ENCODE measurements around the gene NELL1.
"Not testable (repeated sequence)": the region's sequence is repeated elsewhere in the genome, so short reads cannot be mapped to it uniquely, and the experiment has no call there.

Gene NELL1

DNA sequence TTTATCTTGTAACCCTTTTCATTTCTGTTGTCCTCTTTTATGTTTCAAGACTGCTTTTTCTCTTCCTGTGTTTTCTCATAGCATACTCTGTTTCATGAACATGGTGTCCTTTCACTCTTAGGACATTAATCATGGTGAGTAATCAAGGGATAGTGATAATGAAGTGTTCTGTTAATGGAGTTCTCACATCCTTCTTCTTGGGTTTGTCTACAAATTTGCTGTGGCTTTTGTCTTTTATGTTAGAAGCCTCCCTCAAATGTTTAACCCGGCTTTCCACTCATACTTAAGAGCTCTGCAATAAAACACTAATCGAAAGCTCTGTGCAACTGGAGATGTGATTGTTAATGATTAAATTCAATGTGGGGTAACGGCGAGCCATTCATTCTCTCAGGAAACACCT is 593.6 kb downstream of the NELL1 start:
- no peak overlapping the region for H3K27ac ChIP-seq
- DNase-seq (ENCODE audit: low read depth, low spot score): no peak
- H3K36me3 ChIP-seq (ENCODE audit: insufficient read depth, low read length): no peaks in the 10 kb centered on the region
- H3K4me3 ChIP-seq: no peak overlapping the region
- no peak overlapping the region for H3K9ac ChIP-seq (ENCODE audit: insufficient read length)
- TF ChIP-seq POLR2AphosphoS5 (IDR thresholded peaks at IDR 0.05; ENCODE audit: borderline replicate concordance, low read depth, low read length) (no peak), FOXP2 (optimal IDR thresholded peaks at IDR 0.05; ENCODE audit: control extremely low read depth, extremely low read length, insufficient read depth) (no peak), EZH2 (IDR thresholded peaks at IDR 0.05) (no peak)
- H3K9me3 ChIP-seq (ENCODE audit: low read depth, low read length): no peaks in the 10 kb centered on the region

DNA sequence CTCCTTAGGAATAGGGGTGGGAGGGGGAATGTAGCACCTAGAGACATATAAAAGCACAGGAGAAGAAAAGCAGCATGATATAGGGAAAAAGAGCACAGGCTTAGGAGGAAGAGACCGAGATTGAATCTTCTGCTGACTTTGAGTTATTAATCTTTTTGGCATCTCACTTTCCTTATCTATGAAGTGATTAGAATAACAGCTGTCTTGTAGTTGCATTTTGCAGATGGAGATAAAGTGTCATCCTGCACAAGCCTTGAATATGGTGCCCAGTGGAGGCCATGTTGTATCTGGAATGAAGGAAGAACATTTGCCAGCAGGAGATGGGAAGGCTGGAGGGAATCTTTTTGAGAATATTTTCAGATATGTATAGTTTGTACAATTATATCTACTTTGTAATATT is 594.7 kb downstream of the NELL1 start:
- no peak for DNase-seq (ENCODE audit: low read depth, low spot score)
- TF ChIP-seq EZH2 (IDR thresholded peaks at IDR 0.05): no peak
- TF ChIP-seq FOXP2 (optimal IDR thresholded peaks at IDR 0.05; ENCODE audit: control extremely low read depth, extremely low read length, insufficient read depth): no peak
- no peak for TF ChIP-seq POLR2AphosphoS5 (IDR thresholded peaks at IDR 0.05; ENCODE audit: borderline replicate concordance, low read depth, low read length)
- H3K36me3 ChIP-seq (ENCODE audit: insufficient read depth, low read length): no peaks in the 10 kb centered on the region
- no peaks in the 10 kb centered on the region for H3K9me3 ChIP-seq (ENCODE audit: low read depth, low read length)
- H3K4me3 ChIP-seq: no peak overlapping the region
- no peak overlapping the region for H3K9ac ChIP-seq (ENCODE audit: insufficient read length)
- no peak overlapping the region for H3K27ac ChIP-seq

DNA sequence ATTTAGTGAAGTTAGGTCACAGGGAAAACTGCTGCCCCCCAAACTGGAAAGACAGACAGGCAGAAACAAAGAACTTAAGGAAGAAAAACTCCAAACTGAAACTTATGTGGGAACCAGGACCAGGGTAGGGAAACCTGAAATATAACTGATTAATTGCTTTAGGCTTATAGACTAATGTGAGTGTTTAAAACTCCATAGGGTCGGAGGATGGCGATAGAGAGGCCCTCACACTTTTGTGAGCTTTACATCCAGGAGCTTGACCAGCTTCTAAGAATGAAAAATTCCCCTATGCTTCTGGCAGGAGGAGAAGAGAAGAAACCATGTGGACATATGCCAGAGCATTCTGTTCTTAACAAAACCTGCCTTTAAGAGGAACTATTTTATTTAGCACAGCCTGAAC is 598.6 kb downstream of the NELL1 start:
- Histone ChIP-seq H3K9me3 (ENCODE audit: low read depth, low read length) (no peaks in the 10 kb centered on the region), H3K4me3 (no peak overlapping the region), H3K36me3 (ENCODE audit: insufficient read depth, low read length) (no peaks in the 10 kb centered on the region), H3K27ac (no peak overlapping the region), H3K9ac (ENCODE audit: insufficient read length) (no peak overlapping the region)
- no peak for DNase-seq (ENCODE audit: low read depth, low spot score)
- TF ChIP-seq POLR2AphosphoS5 (IDR thresholded peaks at IDR 0.05; ENCODE audit: borderline replicate concordance, low read depth, low read length): no peak
- TF ChIP-seq EZH2 (IDR thresholded peaks at IDR 0.05): no peak
- no peak for TF ChIP-seq FOXP2 (optimal IDR thresholded peaks at IDR 0.05; ENCODE audit: control extremely low read depth, extremely low read length, insufficient read depth)

DNA sequence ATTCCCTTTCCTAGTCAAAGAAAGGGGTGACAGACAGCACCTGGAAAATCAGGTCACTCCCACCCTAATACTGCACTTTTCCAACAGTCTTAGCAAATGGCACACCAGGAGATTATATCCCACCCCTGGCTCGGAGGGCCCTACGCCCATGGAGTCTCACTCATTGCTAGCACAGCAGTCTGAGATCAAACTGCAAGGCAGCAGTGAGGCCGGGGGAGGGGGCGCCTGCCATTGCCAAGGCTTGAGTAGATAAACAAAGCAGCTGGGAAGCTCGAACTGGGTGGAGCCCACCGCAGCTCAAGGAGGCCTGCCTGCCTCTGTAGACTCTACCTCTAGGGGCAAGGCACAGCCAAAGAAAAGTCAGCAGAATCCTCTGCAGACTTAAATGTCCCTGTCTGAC is 602.8 kb downstream of the NELL1 start:
- not testable (repeated sequence) for DNase-seq (ENCODE audit: low read depth, low spot score); H3K9me3 ChIP-seq (ENCODE audit: low read depth, low read length); H3K36me3 ChIP-seq (ENCODE audit: insufficient read depth, low read length); H3K27ac ChIP-seq; H3K4me3 ChIP-seq; H3K9ac ChIP-seq (ENCODE audit: insufficient read length)

DNA sequence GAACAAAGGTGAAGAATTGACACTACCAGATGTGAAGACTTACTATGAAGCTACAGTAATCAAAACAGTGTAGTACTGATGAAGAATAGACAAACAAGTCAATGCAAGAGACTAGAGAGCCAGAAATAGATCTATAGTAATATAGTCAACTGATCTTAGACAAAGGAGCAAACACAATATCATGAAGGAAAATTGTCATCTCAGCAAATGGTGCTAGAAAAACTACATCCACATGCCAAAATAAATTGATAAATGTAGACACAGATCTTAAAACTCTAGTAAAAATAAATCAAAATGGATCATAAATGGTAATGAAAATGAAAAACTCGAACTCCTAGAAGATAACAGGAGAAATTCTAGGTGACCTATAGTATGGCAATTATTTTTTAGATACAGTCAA is 609.5 kb downstream of the NELL1 start:
- Histone ChIP-seq H3K36me3 (ENCODE audit: insufficient read depth, low read length) (no peaks in the 10 kb centered on the region), H3K27ac (no peak overlapping the region), H3K9ac (ENCODE audit: insufficient read length) (no peak overlapping the region), H3K9me3 (ENCODE audit: low read depth, low read length) (no peaks in the 10 kb centered on the region), H3K4me3 (no peak overlapping the region)
- TF ChIP-seq FOXP2 (optimal IDR thresholded peaks at IDR 0.05; ENCODE audit: control extremely low read depth, extremely low read length, insufficient read depth) (no peak), EZH2 (IDR thresholded peaks at IDR 0.05) (no peak), POLR2AphosphoS5 (IDR thresholded peaks at IDR 0.05; ENCODE audit: borderline replicate concordance, low read depth, low read length) (no peak)
- DNase-seq (ENCODE audit: low read depth, low spot score): no peak

DNA sequence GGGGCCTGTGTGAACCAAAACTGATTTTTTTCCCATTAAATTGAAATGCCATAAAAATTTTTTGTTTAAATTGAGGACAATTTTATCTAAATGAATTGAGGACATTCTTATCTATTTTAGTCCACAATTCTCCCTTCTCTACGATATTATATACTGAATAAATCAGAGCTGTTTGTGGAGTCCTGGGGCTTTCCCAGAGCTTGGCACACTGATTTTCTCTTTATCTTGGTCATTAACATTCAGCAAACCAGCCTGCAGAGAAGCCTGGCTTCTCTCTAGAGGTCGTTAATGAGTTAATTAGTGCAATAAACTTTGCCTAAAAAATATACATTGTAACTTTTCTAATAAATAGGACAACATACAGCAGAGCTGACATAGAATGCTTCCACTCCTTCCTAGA is 615.7 kb downstream of the NELL1 start:
- no peak overlapping the region for H3K27ac ChIP-seq
- no peak for TF ChIP-seq EZH2 (IDR thresholded peaks at IDR 0.05)
- no peak for TF ChIP-seq FOXP2 (optimal IDR thresholded peaks at IDR 0.05; ENCODE audit: control extremely low read depth, extremely low read length, insufficient read depth)
- TF ChIP-seq POLR2AphosphoS5 (IDR thresholded peaks at IDR 0.05; ENCODE audit: borderline replicate concordance, low read depth, low read length): no peak
- H3K36me3 ChIP-seq (ENCODE audit: insufficient read depth, low read length): no peaks in the 10 kb centered on the region
- no peak overlapping the region for H3K4me3 ChIP-seq
- no peaks in the 10 kb centered on the region for H3K9me3 ChIP-seq (ENCODE audit: low read depth, low read length)
- DNase-seq (ENCODE audit: low read depth, low spot score): no peak
- H3K9ac ChIP-seq (ENCODE audit: insufficient read length): no peak overlapping the region

DNA sequence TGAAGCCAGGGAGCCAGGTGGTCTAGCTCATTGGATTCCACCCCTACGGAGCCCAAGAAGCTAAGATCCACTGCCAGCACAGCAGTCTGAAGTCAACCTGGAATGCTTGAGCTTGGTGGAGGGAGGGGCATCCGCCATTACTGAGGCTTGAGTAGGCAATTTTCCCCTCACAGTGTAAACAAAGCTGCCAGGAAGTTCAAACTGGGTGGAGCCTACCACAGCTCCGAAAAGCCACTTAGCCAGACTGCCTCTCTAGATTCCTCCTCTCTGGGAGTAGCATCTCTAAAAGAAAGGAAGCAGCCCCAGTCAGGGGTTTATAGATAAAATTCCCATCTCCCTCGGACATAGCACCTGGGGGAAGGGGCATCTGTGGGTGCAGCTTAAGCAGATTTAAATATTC is 620.3 kb downstream of the NELL1 start:
- Histone ChIP-seq H3K27ac (no peak overlapping the region), H3K4me3 (no peak overlapping the region), H3K9me3 (ENCODE audit: low read depth, low read length) (no peaks in the 10 kb centered on the region), H3K9ac (ENCODE audit: insufficient read length) (no peak overlapping the region), H3K36me3 (ENCODE audit: insufficient read depth, low read length) (no peaks in the 10 kb centered on the region)
- TF ChIP-seq POLR2AphosphoS5 (IDR thresholded peaks at IDR 0.05; ENCODE audit: borderline replicate concordance, low read depth, low read length): no peak
- TF ChIP-seq FOXP2 (optimal IDR thresholded peaks at IDR 0.05; ENCODE audit: control extremely low read depth, extremely low read length, insufficient read depth): no peak
- no peak for TF ChIP-seq EZH2 (IDR thresholded peaks at IDR 0.05)
- no peak for DNase-seq (ENCODE audit: low read depth, low spot score)

DNA sequence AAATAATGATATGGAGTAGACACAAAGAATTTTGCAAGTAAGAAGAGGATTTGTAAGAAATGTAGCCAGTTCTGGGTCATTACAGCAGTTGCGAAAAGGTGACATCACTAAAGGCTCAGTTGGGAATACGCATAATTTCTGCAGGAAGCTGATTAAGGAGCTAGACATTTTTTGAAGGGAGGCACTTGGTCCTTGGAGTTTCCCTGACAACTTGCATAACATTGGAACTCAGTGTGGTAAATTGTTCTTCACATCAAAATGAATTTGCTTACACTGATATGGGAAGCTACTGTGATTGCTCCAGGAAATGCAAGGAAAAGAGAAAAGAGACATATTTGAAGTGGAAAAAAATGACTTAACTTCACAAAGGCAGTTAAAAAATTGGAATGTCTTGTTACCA is 626.1 kb downstream of the NELL1 start:
- no peak overlapping the region for H3K27ac ChIP-seq
- no peak for DNase-seq (ENCODE audit: low read depth, low spot score)
- no peaks in the 10 kb centered on the region for H3K36me3 ChIP-seq (ENCODE audit: insufficient read depth, low read length)
- H3K9ac ChIP-seq (ENCODE audit: insufficient read length): no peak overlapping the region
- TF ChIP-seq EZH2 (IDR thresholded peaks at IDR 0.05) (no peak), FOXP2 (optimal IDR thresholded peaks at IDR 0.05; ENCODE audit: control extremely low read depth, extremely low read length, insufficient read depth) (no peak), POLR2AphosphoS5 (IDR thresholded peaks at IDR 0.05; ENCODE audit: borderline replicate concordance, low read depth, low read length) (no peak)
- no peaks in the 10 kb centered on the region for H3K9me3 ChIP-seq (ENCODE audit: low read depth, low read length)
- H3K4me3 ChIP-seq: no peak overlapping the region

DNA sequence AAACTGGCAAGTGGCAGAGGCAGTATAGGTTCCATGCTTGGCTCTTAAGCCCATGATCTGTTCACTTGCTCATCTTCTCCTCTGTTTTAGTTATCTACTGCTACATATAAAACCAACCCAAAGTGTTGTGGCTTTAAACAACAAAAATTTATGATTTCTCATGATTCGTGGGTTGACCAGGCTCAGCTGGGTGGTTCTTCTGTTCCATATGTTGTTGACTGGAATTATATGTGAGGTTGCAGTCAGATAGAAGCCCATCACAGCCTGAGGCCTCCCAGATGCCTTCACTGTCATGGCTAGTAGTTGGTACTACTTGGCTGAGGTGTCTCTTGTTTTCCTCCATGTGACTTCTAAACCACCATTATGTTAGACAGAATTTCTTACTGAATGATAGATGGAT is 632.6 kb downstream of the NELL1 start:
- Histone ChIP-seq H3K27ac (no peak overlapping the region), H3K9ac (ENCODE audit: insufficient read length) (no peak overlapping the region), H3K4me3 (no peak overlapping the region), H3K36me3 (ENCODE audit: insufficient read depth, low read length) (no peaks in the 10 kb centered on the region), H3K9me3 (ENCODE audit: low read depth, low read length) (no peaks in the 10 kb centered on the region)
- no peak for TF ChIP-seq EZH2 (IDR thresholded peaks at IDR 0.05)
- no peak for TF ChIP-seq FOXP2 (optimal IDR thresholded peaks at IDR 0.05; ENCODE audit: control extremely low read depth, extremely low read length, insufficient read depth)
- TF ChIP-seq POLR2AphosphoS5 (IDR thresholded peaks at IDR 0.05; ENCODE audit: borderline replicate concordance, low read depth, low read length): no peak
- DNase-seq (ENCODE audit: low read depth, low spot score): no peak

Measured in SK-N-MC (cell line).